NCI-H1417 (cell line): Measurements from ENCODE around the gene TNFRSF19.
A peak's percentile ranks its signal among the peaks of the same experiment; 100 is the strongest.

Experiments
- DNase-seq, 3 experiments: peaks; one replicate each; lab custom pipeline; 2025; lab: John Stamatoyannopoulos, UW

TNFRSF19 gene

DNA sequence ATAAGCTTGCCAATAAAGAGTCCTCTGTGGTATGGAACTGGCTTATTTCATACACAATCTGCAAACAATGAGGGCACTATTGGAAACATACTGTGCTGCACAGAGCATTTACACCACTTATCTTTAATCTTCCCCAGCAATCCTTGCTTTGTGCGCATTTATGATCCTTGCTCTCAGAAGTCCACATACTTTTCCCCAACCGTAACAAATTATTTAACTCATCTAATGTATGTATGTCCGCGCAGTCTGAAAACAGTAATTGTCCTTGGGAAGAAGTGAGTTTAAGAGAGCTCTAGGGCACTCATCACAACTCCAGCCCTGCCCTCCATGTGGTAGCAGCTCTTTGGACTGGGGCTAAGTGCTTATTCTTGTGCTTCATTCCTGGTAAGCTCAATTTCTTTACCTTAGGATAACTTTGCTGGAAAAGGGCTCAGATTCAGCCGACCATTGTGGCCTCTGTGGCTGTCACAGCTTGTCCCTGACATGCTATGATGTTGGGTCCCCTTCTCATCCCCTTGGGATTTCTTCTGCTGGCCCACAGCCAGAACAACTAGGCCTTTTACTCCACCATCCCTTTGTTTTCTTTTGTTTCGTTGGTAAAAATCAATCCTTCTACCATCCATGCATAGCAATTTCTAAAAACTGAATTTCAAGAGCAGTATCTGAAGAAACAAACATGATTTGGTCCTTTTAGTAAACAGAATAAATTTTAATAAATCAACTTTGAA, 152.7 kb downstream of the TNFRSF19 start:
- peak in 1 of 3 experiments; percentile 89 for DNase-seq

DNA sequence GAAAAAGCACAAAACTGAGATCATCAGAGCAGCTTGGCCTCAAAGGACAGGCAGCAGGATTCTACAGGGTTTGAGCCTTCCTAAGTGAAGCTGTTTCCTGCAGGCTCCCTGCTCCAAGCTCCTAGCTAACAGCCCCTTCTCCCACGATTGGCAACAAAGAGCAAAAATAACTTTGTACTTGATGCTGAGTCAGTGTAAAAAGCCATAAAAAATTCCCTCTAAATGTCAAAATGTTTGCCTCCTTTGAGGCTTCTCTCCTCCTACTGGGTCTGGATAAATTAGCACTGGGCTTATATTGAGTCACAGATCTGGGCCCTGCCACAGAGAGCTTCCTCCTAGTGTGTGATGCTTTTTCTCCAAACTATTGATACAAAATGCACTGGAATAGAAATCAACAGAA, 153.3 kb downstream of the TNFRSF19 start:
- DNase-seq: peak in 1 of 3 experiments; percentile 25

DNA sequence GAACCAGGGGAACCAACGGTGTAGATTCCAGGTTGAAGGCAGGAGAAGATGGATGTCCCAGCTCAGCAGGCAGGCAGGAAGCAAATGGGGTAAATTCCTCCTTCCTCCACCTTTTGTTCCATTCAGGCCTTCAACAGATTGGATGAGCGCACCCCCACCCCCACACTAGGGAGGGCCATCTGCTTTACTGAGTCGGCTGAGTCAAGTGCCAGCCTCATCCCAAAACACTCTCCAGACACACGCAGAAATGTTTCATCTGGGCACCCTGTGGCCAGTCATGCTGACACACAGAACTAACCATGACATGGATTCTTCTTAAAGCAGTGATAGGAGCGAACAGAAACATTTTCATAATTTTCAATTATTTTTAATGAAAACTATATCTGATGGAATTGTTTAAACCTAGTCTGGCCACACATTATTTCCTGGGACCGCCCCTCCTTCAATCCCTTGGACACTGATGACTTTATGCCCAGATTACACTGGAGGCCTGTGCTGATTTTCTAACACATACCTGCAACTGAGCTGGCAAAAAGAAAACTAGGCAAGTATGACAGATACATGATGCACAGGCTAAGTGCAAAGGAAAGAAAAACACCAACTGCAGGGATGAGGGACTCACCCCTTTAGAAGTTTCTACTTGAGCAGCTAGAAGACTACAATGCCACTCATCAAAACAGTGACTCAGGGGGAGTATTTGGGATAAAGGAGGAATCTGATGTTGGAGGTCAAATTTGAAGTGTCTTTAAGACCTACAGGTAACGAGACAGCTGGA, 154.2 kb downstream of the TNFRSF19 start:
- DNase-seq: no peak
